ENCODE results near the gene MAEA.

The MAEA gene

GRCh38 chr4:1350169-1350520, 60.5 kb downstream of the MAEA start:
- no peak for TF ChIP-seq CTCF (conservative IDR thresholded peaks at IDR 0.05)
- TF ChIP-seq ZFX (IDR thresholded peaks at IDR 0.05), result no peak
- no peak overlapping the region; the same call in 1 of the 2 replicates for H3K27ac ChIP-seq

DNA sequence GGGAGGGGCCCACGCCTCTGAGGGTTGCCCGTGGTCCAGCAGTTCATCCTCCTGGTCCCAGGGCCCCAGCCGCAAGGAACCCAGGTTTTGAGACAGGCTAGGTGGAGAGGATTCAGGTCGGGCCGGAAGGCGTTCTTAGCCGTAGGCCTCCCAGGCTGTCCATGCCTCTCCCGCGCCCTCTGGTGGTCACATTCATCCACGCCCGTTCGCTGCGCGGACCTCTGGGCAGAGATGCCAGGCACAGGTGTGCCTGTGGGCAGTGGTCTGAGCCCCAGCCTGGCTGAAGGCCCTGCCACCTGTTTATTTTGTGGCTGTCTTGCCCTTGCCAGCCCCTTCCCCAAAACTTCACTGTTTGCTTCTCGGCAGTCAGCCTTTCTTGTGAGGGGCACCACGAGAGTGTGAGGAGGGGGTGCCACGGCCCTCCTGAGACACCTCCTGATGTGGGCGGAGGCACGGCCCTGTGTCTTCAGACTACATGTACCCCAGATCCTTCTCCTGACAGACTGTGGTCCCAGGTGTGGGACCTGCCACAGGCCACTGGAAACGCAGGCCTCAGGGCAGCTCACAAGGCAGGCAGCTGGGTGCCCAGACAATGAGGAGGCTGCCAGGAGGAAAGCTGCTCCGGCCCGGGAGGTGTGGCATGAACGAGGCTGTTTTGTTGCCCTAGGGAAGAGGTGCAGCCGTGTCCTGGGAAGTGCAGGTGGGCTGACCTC, 62.3 kb downstream of the MAEA start:
- no peak overlapping the region; the same call in 1 of the 2 replicates for H3K27ac ChIP-seq
- TF ChIP-seq CTCF (conservative IDR thresholded peaks at IDR 0.05) (peak; percentile 93), ZFX (IDR thresholded peaks at IDR 0.05) (no peak)

DNA sequence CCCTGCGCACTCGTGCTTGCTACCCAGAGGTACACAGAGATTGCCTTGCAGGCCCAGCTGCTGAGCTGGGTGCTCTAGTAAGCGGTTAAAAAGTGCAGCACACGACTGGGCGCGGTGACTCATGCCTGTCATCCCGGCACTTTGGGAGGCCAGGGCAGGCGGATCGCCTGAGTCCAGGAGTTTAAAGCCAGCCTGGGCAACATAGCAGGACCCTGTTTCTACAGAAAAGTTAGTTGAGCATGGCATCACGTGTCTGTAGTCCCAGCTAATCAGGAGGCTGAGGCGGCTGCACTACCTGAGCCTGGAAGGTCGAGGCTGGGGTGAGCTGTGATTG, 62.8 kb downstream of the MAEA start:
- TF ChIP-seq CTCF (conservative IDR thresholded peaks at IDR 0.05), result no peak
- no peak for TF ChIP-seq ZFX (IDR thresholded peaks at IDR 0.05)
- H3K27ac ChIP-seq, result no peak overlapping the region

- TF ChIP-seq ZFX (IDR thresholded peaks at IDR 0.05) (no peak), CTCF (conservative IDR thresholded peaks at IDR 0.05) (no peak)
- H3K27ac ChIP-seq, result no peak overlapping the region
Observed at GRCh38 chr4:1353186-1354055, 63.7 kb downstream of the MAEA start.

DNA sequence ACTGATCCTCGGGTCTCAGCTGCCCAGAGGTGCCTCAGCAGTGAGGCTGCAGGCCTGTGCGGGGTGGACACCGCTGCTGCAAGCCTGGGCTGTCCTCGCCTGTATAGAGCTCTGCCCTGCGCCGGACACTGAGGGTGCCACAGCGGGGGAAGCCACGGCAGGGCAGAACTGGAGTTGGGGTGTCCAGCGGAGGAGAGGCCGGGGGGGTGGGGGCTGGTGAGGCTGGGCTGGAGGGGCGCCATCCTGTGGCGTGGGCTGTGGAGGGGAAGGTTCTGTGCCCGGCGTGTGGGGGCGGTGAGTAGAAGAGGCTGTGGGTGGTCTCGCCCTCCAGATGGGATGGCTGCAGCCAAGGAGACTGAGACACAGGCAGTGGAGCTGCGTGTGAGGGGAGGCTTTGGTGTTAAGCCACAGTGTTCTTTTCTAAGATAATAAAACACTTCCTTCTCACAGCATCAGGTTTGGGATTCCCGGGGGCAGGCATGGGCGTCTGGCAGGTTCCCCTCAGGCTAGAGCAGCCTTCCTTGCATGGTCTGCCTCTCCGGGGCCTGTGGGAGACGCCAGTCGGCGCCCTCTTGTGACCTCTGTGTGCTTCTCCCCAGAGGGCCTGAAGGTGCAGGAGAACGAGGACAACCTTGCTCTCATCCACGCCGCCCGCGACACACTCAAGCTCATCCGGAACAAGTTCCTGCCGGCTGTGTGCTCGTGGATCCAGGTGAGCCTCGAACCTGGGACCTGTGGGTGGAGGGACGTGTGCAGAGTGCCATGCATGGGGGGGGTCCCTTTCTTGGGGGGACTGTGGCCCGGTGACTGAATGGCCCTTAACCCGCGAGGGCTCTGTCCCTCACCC, 64.7 kb downstream of the MAEA start:
- H3K27ac ChIP-seq, result no peak overlapping the region
- TF ChIP-seq ZFX (IDR thresholded peaks at IDR 0.05), result no peak
- TF ChIP-seq CTCF (conservative IDR thresholded peaks at IDR 0.05), result no peak; the same call in 1 of the 2 replicates

GRCh38 chr4:1354983-1355275, 65.2 kb downstream of the MAEA start:
- H3K27ac ChIP-seq, result no peak overlapping the region
- TF ChIP-seq CTCF (conservative IDR thresholded peaks at IDR 0.05) (no peak), ZFX (IDR thresholded peaks at IDR 0.05) (no peak)

DNA sequence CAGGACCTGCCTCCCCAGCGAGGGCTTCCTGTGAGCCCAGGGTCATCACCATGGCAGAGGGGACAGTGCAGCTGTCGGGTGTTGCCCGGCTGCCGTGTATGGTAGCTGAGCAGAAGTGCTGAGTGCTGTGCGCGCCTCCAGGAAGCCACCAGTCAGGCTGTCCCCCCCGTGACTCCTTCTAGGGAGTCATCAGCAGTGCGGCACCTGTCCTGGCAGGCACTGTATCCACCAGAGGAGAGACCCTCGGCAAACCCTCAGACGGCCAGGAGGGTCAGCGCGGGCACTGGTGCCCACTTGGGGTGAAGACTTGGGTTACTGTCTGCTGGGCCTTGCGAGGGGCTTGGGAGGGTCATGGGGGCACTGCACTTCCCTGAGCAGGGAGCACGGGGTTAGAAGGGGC, 65.7 kb downstream of the MAEA start:
- H3K27ac ChIP-seq, result no peak overlapping the region
- TF ChIP-seq CTCF (conservative IDR thresholded peaks at IDR 0.05) (no peak), ZFX (IDR thresholded peaks at IDR 0.05) (no peak)

Measured in C4-2B (cell line).